Sigmoid colon (tissue), 7 donors: ENCODE results near the gene TRIM8. TPM values are rescaled to one million over a fixed set of nuclear protein-coding genes. Genes with fewer than 3 reads are reported as not detected.
"Not testable (repeated sequence)": the region's sequence is repeated elsewhere in the genome, so short reads cannot be mapped to it uniquely, and the experiment has no call there.

Source experiments
- DNase-seq: peaks from one replicate; pipeline ENCODE4 v3.0.0-alpha.2; 2019
- H3K27ac ChIP-seq, 4 donors: fragments of 200-600 bp; sonication (generic); one replicate each; pipeline ENCODE4 v1.5.1; 2016 to 2019; ENCODE audit warnings: mild to moderate bottlenecking in 1 of 4
- H3K27me3 ChIP-seq, 3 donors: fragments of 200-600 bp; sonication (generic); one replicate each; pipeline ENCODE4 v1.5.1; 2019; ENCODE audit warnings: mild to moderate bottlenecking in 1 of 3
- H3K36me3 ChIP-seq, 4 donors: fragments of 200-600 bp; sonication (generic); one replicate each; pipeline ENCODE4 v1.5.1; 2016 to 2019
- H3K4me1 ChIP-seq, 4 donors: fragments of 200-600 bp; sonication (generic); one replicate each; pipeline ENCODE4 v1.5.1; 2017 to 2019
- H3K4me3 ChIP-seq, 4 donors: fragments of 200-600 bp; sonication (generic); one replicate each; pipeline ENCODE4 v1.5.1; 2017 to 2019; ENCODE audit warnings: mild to moderate bottlenecking in 2 of 4, moderate library complexity in 1 of 4
- H3K9me3 ChIP-seq, 4 donors: fragments of 200-600 bp in 3 of 4; sonication (generic) in 3 of 4; one replicate each; pipeline versions ENCODE4 v1.5.1 to v1.6.1; 2013 to 2019
- EP300 ChIP-seq, 4 donors: sonication (generic); formaldehyde crosslinking; IDR thresholded peaks; one replicate each; pipeline ENCODE4 v1.6.1; 2017; ENCODE audit warnings: antibody characterized with exemption in 4 of 4
- POLR2A ChIP-seq, 2 donors: fragments of 450-650 bp; IDR thresholded peaks; one replicate each; pipeline ENCODE4 v1.6.1; 2016; ENCODE audit warnings: antibody characterized with exemption in 2 of 2, mild to moderate bottlenecking in 2 of 2, moderate library complexity in 2 of 2
- POLR2AphosphoS5 ChIP-seq, 4 donors: sonication (generic); formaldehyde crosslinking; IDR thresholded peaks; one replicate each; pipeline ENCODE4 v1.6.1; 2017; ENCODE audit warnings: antibody characterized with exemption in 4 of 4
- WGBS, 2 donors: extraction: QIAGEN DNeasy Blood & Tissue Kit; methylation state at CpG; one replicate each; pipeline ENCODE4 v1.1.7; 2013; 5-methylcytosine and 5-hydroxymethylcytosine counted together
- intact Hi-C: fragments of 100-400 bp; cut with DNase I; formaldehyde crosslinking; loops from one replicate; pipeline ENCODE4 v1.15.1; 2023
- polyA plus RNA-seq, 3 donors: library from polyadenylated mRNA; stranded (reverse); fragments of 200-250 nt; gene quantifications; one replicate each; pipeline ENCODE4 v1.2.3, GENCODE V29; 2013
- total RNA-seq, 4 donors: library from RNA; depleted of rRNA; stranded (reverse); fragments of >200 nt; gene quantifications; one replicate each; pipeline ENCODE4 v1.1.0, GENCODE V29; 2016
- TF ChIP-seq, protein P1 (sequence below), 4 experiments: fragments of 450-650 bp in 3 of 4; fragments of 200-600 bp in 1 of 4; IDR thresholded peaks; one replicate each; pipeline ENCODE4 v1.5.1; 2016 to 2019; ENCODE audit warnings: antibody characterized with exemption in 4 of 4, mild to moderate bottlenecking in 3 of 4, moderate library complexity in 2 of 4
- donor health status: healthy with polysubstance abuse.
- donor health status: Bipolar disorder and iron deficiency.
- donor health status: healthy.

TRIM8 gene
- total and polyA plus RNA-seq, 7 donors: 25.0 to 88.6 (median 58.9) TPM

GRCh38 chr10:102658802-102659201 lies 14.5 kb downstream of the TRIM8 start:
- H3K36me3 ChIP-seq: peaks cover 29 to 52% (median 31%) of the 10 kb centered on the region in 4 donors
- H3K4me1 ChIP-seq: peaks cover 0 to 32% (median 17%) of the 10 kb centered on the region in 4 donors
- H3K27me3 ChIP-seq: no peaks in the 10 kb centered on the region
- H3K9me3 ChIP-seq: no peaks in the 10 kb centered on the region
- DNase-seq: no peak
- TF ChIP-seq, protein P1, sequence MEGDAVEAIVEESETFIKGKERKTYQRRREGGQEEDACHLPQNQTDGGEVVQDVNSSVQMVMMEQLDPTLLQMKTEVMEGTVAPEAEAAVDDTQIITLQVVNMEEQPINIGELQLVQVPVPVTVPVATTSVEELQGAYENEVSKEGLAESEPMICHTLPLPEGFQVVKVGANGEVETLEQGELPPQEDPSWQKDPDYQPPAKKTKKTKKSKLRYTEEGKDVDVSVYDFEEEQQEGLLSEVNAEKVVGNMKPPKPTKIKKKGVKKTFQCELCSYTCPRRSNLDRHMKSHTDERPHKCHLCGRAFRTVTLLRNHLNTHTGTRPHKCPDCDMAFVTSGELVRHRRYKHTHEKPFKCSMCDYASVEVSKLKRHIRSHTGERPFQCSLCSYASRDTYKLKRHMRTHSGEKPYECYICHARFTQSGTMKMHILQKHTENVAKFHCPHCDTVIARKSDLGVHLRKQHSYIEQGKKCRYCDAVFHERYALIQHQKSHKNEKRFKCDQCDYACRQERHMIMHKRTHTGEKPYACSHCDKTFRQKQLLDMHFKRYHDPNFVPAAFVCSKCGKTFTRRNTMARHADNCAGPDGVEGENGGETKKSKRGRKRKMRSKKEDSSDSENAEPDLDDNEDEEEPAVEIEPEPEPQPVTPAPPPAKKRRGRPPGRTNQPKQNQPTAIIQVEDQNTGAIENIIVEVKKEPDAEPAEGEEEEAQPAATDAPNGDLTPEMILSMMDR (IDR thresholded peaks at IDR 0.05): no peak
- TF ChIP-seq POLR2AphosphoS5 (IDR thresholded peaks at IDR 0.05) (no peak), POLR2A (IDR thresholded peaks at IDR 0.05) (no peak), EP300 (IDR thresholded peaks at IDR 0.05) (no peak)
- H3K4me3 ChIP-seq: no peak overlapping the region
- WGBS, 2 donors: 35 to 73% methylated on average over 5 of the region's 5 CpGs
- intact Hi-C loops: no loop called here
- peak overlapping the region in 2 of 4 donors; percentile 26 to 52 for H3K27ac ChIP-seq

- peak; percentile 84 for DNase-seq
- H3K36me3 ChIP-seq: peaks cover 12 to 29% (median 14%) of the 10 kb centered on the region in 4 donors
- H3K4me3 ChIP-seq: peak overlapping the region in 1 of 4 donors; percentile 2
- WGBS, 2 donors: 2% methylated on average over 22 of the region's 22 CpGs
- TF ChIP-seq POLR2AphosphoS5 (IDR thresholded peaks at IDR 0.05) (peak in 3 of 4 donors; percentile 29 to 66 (median 64)), EP300 (IDR thresholded peaks at IDR 0.05) (no peak), POLR2A (IDR thresholded peaks at IDR 0.05) (no peak)
- TF ChIP-seq, protein P1 (IDR thresholded peaks at IDR 0.05): no peak
- peak overlapping the region in 2 of 4 donors; percentile 8 to 38 for H3K27ac ChIP-seq
- intact Hi-C loops: no loop called here
- H3K27me3 ChIP-seq: no peaks in the 10 kb centered on the region
- no peaks in the 10 kb centered on the region for H3K9me3 ChIP-seq
- peaks cover 0 to 21% (median 16%) of the 10 kb centered on the region in 4 donors for H3K4me1 ChIP-seq
Measured at GRCh38 chr10:102660888-102661657, 16.8 kb downstream of the TRIM8 start.

- no peaks in the 10 kb centered on the region for H3K9me3 ChIP-seq
- H3K4me3 ChIP-seq: no peak overlapping the region
- no peak for DNase-seq
- H3K4me1 ChIP-seq: peaks cover 0 to 21% (median 16%) of the 10 kb centered on the region in 4 donors
- intact Hi-C loops: no loop called here
- H3K36me3 ChIP-seq: peaks cover 7 to 24% (median 8%) of the 10 kb centered on the region in 4 donors
- peak overlapping the region in 1 of 4 donors; percentile 5 for H3K27ac ChIP-seq
- no peak for TF ChIP-seq POLR2AphosphoS5 (IDR thresholded peaks at IDR 0.05)
- TF ChIP-seq, protein P1 (IDR thresholded peaks at IDR 0.05): no peak
- TF ChIP-seq EP300 (IDR thresholded peaks at IDR 0.05): no peak
- no peak for TF ChIP-seq POLR2A (IDR thresholded peaks at IDR 0.05)
- WGBS, 2 donors: 26 to 43% methylated on average over 6 of the region's 6 CpGs
- no peaks in the 10 kb centered on the region for H3K27me3 ChIP-seq
Measured at GRCh38 chr10:102661658-102662028, 17.4 kb downstream of the TRIM8 start.

- H3K4me3 ChIP-seq: no peak overlapping the region
- H3K36me3 ChIP-seq: no peaks in the 10 kb centered on the region
- intact Hi-C loops: no loop called here
- no peaks in the 10 kb centered on the region for H3K27me3 ChIP-seq
- no peak for TF ChIP-seq POLR2AphosphoS5 (IDR thresholded peaks at IDR 0.05)
- no peak for TF ChIP-seq POLR2A (IDR thresholded peaks at IDR 0.05)
- TF ChIP-seq, protein P1 (IDR thresholded peaks at IDR 0.05): no peak
- 37 to 81% methylated on average over 9 of the region's 9 CpGs for WGBS, 2 donors
- peaks cover 0 to 20% (median 9%) of the 10 kb centered on the region in 4 donors for H3K4me1 ChIP-seq
- H3K27ac ChIP-seq: no peak overlapping the region
- H3K9me3 ChIP-seq: no peaks in the 10 kb centered on the region
- DNase-seq: no peak
Measured at GRCh38 chr10:102665904-102666509, 21.7 kb downstream of the TRIM8 start.

DNA sequence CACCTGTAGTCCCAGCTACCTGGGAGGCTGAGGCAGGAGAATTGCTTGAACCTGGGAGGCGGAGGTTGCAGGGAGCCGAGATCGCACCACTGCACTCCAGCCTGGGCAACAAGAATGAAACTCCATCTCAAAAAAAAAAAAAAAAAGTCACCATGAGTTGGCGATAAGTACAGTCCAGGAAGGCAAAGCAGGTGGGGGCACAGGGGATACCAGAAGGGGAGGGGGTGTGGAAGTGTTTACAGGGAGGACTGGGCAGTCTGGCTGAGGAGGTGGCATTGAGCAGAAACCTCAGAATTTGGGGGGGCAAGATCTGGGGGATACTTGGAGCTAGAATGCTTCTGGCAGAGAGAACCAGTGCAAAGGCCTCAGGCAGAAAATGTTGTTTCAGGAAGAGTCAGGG lies 23.1 kb downstream of the TRIM8 start:
- intact Hi-C loops, H3K27me3 ChIP-seq, H3K4me3 ChIP-seq, H3K27ac ChIP-seq, DNase-seq, H3K9me3 ChIP-seq, H3K36me3 ChIP-seq: not testable (repeated sequence)
- peaks cover 0 to 12% (median 2%) of the 10 kb centered on the region in 4 donors for H3K4me1 ChIP-seq
- 92 to 93% methylated on average over 4 of the region's 4 CpGs for WGBS, 2 donors
